ENCODE measurements around the gene NSUN4.
"Not testable (repeated sequence)": the region's sequence is repeated elsewhere in the genome, so short reads cannot be mapped to it uniquely, and the experiment has no call there.

The NSUN4 gene

DNA sequence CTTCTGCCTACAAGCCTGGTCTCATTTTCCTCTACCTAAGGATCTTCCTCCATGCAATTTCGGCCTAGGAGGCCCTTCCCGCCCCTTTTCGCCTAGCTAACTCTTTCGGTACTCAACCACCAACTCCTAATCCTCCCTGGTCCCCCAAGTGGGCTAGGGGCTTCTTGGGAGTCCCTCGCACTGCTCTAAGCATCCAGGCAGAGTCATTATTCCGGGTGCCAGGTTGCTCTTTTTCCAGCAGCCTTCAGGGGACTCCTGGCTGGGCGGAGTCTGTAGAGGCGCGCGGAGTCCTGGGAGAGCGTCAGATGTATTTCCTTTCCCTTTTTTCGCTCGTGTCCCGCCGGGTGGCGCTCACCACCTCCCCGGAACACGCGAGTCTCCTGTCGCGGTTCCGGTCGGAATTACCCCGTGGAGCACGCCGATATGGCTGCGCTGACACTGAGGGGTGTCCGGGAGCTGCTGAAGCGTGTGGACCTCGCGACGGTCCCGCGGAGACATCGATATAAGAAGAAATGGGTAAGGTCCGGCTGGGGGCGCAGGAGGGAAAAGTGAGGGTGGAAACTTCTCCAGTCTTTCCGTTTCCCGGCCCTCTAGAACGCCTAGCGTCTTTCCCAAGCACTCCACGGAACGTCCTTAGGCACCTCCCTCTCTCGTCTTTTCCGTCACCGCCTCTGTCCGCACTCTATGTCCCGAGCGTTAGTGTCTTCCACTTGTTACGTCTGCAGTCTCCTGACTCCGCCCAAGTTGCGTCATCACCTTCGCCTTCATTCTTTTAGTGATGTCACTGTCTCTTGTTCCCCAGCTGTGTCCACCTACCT is at the start of gene NSUN4:
TSS of gene NSUN4 (plus strand) at position 404 of the 818 bp plus-strand sequence. CDS start at position 424, 20 bp downstream.
- peak; percentile 94 for DNase-seq

DNA sequence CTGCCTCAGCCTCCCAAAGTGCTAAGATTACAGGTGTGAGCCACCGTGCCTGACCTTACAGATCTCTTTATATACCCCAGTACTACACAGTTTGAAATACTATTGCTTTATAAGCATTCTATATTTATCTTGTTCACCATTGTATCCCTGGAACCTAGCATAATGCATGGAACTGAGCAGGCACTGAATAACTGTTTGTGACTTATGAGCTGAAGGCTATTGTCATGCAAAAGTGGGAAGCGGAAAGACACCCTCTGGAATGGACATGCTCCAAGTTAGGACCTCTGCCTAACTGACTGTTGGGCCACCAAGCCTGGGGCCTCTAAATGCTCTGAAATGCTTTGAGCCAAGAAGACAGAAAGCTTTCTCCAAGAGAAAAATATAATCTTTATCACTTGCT is 45.3 kb upstream of the NSUN4 start:
- DNase-seq, result no peak

DNA sequence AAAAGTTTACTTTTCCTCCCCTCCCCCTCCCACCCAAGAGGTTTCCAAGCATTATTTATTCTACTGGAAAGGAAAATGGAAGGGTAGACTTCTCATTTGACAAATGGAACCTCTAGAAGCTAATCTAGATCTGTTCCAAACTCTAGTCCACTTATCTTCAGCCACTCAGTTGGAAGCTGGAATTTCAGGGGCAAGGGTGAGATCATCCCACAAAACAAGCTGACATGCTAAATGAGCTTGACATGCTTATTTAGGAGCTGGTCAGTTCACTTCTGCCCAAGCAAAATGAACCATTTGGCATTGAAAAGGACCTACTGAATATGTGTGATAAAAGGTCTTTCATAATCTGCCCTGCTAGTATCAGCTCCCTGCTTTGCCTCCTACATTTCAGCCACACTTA is 42.2 kb upstream of the NSUN4 start:
- DNase-seq, result no peak

DNA sequence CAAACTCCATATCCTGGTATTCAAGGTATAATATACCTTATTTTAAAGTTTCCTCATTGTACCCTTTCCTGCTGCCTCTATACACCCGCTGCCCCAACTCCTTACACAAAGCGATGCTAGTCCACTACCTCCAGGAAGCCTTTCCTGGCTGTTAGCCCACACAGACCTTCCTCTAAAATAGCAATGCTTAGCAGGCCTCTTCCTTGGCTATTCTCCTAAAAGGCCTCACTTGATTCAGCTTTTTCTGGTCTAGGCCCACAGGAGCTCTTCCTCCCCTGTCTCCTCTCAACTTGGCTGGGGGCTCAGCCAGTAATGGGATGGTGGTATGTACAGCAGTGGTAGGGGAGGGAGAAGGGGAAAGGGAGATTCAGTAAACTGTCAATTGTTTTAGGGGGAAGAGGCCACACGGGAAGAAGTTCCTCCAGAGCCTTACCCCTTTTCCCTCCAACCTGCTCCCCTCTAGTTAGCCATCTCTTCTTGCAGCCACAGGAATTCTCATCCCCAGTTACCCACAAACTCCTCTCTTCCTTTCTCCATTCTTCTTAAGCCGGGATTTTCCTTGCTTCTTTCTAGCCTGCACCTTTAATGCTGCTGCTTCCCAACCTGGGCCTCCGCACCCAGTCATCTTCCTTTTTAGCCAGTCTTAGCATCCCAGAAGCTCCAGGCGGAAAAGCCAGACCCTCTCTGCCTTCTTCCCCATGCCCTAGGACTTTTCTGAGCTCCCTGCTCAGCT is 39.8 kb upstream of the NSUN4 start:
- DNase-seq, result peak; percentile 45

DNA sequence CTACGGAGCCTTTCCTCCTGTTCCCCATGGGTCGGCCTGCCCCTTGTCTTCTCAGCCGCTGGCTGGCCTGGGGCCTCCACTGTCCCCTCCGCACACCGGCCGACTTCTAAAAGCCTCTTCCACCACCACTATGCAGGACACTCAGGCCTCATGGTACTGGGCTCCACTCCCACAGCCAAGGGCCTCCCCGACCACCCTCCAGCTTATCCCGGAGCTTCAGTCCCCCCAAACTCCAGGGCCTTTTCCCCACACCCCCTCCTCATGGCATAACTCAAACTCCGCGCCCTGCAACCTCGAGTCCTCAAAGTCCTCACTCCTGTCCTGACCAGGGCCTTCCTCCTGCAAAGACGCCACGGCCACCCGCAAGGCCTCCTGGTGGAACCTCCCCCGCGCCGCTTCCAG is 39.2 kb upstream of the NSUN4 start:
- DNase-seq, result no peak

DNA sequence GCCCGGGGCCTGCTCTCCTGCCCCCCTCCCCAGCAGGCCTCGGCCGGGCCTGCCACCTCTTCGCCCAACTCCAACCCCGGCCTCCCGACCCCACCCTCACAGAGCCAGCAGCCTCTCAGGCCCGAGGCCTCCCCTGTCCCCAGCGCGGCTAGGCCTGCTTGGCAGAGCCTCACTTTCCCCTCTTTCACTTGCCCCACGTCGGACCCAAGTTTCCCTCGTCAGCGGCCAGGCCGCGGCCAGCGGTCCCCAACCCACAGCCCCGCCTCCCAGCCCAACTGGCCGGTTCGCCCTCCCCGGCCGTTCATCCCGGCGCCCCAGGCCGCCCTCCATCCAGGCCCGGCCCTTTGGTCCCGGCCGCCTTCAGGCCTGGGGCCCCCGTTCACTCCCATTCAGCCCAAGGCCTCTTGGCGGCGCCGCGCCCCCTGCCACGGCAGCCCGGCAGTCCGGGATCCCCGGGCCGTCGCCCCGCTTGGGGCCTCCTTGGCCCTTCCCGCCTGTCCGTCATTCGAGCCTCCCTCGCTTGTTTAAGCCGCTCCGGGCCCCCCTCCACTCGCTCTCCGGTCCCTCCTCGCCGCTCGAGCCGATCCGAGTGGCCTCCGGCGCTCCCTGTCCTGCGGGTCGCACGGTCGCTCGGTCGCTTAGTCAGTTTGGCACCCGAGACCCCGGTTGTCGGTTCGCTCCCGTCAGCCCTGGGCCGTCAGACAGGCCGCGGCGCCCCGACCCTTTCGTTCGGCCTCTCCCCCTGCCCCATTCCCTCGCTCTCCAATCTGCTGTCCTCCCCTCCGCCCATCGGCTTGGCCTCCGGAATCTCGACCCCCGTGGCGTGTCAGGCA is 38.6 kb upstream of the NSUN4 start:
- peak; percentile 60 for DNase-seq

DNA sequence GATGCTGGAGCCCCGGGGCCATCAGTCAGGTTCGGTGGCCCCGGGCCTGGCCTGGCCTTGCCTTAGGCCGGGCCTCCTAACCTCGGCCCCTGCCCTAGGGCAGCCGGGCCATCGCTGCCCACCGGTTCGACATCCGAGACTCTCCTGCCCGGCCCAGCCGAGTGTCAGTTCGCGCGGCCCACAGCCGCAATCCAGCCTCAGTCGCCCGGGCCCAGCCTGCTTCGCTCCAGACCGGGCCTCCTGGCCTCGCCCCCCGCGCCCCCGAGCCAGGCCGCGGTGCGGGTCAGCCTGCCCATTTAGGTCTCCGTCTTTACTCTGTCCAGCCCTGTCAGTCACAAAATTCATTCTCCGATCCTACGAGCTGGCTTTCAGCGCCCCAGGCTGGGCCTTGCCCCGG is 38.0 kb upstream of the NSUN4 start:
- DNase-seq, result no peak

DNA sequence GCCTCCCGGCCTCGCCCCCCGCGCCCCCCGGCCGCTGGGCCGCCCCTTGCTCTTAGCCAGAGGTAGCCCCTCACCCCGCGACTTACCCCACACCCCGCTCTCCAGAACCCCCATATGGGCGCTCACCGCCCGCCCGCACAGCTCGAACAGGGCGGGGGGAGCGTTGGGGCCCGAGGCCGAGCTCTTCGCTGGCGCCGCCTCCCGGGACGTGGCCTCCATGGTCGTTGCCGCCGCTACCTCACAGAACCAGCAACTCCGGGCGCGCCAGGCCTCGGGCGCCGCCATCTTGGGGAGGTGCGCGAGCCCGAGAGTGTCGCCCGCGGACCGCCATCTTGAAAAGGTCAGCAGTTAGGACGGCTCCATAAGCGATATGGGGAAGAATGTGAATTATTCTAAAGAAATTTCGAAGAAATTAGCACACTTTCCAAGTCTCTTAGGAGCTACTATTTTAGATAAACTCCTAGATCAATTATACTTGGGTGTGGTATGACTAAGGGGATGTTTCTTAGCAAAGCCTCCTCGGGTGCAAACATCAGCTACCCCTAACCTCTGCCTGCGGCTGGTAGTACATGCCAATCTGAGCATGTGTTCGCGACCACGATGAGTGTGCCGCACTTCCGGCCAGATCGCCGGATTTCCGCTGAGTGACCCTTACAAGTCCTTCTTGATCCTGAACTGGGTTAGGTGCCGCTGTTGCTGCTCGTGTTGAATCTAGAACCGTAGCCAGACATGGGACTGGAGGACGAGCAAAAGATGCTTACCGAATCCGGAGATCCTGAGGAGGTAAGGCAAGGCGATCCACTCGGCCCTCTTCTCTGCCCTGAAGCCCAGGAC is 37.4 kb upstream of the NSUN4 start, which contains the start of the genes LRRC41 and UQCRH:
TSS of gene LRRC41 (minus strand) at position 579 of the 834 bp plus-strand sequence. CDS start at position 285, 294 bp downstream.
TSS of gene UQCRH (plus strand) at position 661 of the 834 bp plus-strand sequence. CDS start at position 730, 69 bp downstream.
- DNase-seq, result peak; percentile 95

DNA sequence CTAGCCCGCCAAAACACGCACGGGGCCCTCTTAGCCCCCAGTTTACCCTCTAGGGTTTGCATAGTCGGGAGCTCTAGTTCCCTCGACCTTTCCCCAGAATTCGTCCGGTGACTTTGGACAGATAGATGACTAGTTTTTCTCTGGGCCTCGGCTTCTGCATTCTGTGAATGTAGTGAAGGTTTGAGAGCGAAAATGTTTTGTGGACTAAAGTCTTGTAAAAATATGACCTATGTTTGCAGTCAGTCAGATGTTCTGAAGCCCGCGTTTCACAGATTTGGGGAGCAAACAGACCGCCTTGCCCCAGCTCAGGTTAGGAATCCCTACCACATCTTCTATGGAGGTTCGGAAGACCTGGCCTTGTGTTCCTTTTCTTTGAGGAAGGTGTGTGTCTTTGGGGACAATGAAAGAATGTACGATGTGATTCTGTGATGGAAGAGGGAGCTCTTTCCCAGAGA is 36.7 kb upstream of the NSUN4 start:
- DNase-seq, result no peak

DNA sequence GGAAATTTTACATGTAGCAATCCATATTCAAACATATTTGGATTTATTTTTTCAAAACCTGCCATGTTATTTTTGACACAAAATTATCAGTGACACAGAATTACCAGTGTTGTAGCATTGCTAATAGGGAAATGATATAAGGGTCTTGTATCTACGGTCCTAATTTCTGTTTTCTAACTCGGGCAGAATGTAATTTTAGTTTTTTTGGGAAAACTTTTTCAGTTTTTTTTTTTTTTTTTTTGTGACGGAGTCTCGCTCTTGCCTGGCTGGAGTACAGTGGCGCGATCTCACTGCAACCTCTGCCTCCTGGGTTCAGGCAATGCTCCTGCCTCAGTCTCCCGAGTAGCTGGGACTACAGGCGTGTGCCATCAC is 34.5 kb upstream of the NSUN4 start:
- no peak for DNase-seq

DNA sequence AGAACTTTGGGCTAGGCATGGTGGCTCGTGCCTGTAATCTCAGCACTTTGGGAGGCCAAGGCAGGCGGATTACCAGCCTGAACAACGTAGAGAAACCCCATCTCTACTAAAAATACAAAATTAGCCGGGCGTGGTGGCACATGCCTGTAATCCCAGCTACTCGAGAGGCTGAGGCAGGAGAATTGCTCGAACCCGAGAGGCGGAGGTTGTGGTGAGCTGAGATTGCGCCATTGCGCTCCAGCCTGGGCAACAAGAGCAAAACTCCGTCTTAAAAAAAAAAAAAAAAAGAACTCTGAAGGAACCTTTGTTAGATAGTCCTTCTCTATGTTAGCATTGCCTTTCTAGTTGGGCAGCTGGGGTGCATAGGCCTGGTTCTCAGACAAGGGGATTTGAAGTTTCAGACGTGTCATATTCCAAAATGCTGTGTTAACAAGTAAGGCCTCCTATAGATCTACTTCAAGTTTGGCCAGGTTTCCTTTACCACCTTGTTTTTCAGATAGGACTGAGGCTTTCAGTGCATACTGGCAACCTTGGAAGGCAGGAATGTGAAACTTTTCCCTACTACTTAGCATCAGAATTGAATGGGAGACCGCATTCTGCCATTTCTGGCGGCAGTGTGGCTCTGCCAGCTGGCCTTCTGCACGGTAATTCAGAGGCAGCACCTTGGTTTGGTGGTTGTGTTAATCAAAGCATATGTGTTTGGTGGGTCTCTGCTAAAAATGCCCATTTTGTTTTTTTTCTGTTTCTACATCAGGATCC is 31.0 kb upstream of the NSUN4 start:
- no peak for DNase-seq

DNA sequence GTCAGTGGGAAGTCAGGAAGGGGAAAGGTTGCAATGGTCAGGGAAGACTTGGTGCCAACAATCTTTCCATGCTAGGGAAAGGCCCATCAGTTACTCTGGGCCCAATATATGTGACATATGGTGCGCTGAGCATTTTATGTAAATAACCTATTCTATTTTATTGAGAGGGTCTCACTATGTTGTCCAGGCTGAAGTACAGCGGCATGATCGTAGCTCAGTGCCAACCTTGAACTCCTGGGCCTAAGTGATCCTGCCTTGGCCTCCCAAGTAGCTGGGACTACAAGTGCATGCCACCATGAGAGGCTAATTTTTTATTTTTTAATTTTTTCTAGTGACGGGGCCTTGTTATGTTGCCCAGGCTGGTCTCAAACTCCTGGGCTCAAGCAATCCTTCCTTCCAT is 30.3 kb upstream of the NSUN4 start:
- no peak for DNase-seq

DNA sequence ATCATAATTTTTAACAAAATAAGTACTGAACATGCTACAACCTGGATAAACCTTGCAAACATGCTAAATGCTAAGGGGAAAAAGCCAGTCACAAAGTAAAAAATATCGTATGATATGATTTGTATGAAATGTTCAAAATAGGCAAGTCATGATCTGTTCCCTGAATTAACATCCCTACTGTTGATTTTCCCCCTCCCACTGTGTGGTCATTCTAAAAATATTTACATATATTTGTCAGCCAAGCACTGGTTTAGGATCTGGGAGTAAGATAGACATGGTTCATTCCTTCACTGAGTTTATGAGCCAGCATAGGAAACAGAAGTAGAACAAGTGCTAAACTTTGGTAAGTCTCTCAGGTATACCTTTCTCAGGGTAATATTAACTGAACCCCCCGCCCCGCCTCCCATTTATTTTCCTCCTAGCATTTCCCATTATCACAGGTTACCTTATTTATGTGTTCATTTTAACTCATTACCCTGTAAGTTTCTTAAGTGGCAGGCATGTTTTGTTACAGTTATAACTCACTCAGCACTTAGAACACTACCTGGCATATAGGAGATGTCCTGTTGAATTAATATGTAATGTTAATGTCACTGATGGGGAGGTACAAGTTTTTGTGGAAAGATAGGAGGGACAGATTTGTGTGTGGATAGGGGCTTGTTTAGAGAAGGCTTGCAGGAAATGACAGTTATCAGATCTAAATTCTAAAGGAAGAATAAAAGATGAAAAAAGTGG is 24.8 kb upstream of the NSUN4 start:
- DNase-seq, result peak; percentile 55

DNA sequence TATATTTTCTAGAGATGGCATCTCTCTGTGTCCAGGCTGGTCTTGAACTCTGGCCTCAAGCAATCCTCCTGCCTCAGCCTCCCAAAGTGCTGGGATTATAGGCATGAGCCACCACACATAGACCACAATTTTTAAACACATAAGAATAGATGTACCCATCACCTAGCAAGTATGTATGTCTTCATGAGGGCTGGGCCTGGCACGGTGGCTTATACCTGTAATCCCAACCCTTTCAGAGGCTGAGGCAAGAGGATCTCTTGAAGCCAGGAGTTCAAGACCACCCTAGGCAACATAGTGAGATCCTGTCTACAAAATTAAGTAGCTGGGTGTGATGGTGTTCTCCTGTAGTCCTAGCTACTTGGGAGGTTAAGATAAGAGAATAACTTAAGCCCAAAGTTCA is 23.3 kb upstream of the NSUN4 start:
- DNase-seq, result no peak

DNA sequence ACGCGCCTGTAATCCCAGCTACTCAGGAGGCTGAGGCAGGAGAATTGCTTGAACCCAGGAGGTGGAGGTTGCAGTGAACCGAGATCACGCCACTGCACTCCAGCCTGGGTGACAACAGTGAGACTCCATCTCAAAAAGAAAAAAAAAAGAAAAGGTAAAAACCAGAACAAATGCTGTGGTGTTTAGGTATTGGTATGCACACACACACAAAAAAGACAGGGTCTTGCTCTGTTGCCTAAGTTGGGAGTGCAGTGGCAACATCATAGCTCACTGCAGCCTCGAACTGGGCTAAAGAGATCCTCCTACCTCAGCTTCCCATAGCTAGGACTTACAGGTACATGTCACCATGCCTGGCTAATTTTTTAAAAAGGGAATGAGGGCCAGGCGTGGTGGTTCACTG is 21.3 kb upstream of the NSUN4 start:
- not testable (repeated sequence) for DNase-seq

DNA sequence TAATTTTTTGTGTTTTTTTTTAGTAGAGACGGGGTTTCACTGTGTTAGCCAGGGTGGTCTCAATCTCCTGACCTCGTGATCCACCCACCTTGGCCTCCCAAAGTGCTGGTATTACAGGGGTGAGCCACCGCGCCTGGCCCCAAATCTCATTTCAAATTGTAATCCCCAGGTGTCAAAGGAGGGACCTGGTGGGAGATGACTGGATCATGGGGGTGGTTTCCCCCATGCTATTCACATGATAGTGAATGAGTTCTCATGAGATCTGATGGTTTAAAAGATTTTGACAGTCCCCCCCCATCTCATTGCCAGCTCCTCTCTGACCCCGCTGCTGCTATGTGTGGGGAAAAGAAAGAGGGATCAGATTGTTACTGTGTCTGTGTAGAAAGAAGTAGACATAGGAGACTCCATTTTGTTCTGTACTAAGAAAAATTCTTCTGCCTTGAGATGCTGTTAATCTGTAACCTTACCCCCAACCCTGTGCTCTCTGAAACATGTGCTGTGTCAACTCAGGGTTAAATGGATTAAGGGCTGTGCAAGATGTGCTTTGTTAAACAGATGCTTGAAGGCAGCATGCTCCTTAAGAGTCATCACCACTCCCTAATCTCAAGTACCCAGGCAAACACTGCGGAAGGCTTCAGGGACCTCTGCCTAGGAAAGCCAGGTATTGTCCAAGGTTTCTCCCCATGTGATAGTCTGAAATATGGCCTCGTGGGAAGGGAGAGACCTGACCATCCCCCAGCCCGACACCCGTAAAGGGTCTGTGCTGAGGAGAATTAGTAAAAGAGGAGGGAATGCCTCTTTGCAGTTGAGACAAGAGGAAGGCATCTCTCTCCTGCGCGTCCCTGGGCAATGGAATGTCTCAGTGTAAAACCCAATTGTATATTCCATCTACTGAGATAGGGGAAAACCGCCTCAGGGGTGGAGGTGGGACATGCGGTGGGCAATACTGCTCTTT is 20.4 kb upstream of the NSUN4 start:
- DNase-seq, result not testable (repeated sequence)

DNA sequence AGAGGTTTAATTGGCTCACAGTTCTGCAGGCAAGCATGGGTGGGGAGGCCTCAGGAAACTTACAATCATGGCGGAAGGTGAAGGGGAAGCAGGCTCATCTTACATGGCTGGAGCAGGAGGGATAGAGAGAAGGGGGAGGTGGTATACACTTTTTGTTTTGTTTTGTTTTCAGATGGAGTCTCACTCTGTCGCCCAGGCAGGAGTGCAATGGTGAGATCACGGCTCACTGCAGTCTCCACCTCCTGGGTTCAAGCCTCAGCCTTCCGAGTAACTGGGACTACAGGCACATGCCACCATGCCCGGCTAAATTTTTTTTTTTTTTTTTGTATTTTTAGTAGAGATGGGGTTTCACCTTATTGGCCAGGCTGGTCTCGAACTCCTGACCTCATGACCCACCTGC is 18.4 kb upstream of the NSUN4 start:
- not testable (repeated sequence) for DNase-seq

DNA sequence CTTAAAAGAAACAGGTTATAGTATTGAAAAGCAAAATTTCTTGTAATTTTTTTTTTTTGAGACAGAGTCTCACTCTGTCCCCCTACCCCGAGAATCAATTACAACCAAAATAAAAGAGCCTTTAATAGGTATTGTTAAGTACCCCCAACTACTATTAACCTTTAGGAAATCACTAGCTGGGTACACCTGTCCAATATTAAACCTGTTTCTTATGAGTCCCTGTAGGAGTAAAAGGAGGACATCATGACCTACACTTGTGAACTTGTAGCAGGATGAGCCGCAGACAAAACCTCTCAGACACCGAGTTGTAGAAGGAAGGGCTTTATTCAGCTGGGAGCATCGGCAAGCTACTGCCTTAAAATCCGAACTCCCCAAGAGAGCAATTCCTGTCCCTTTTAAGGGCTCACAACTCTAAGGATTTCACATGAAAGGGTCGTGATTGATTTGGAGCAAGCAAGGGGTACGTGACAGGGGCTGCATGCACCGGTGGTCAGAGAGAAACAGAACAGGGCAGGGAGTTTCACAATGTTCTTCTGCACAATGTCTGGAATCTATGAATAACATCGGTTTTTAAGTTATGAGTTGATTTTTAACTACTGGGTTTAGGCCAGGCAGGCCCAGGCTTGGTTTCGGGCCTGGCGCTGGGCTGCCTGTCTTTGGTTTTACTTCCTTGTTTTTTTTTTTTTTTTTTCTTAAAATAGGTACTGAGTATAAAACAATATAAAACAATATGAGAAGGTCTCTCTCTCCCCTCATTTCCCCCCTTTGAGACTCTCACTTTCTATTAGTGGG is 15.1 kb upstream of the NSUN4 start:
- not testable (repeated sequence) for DNase-seq
